ENCODE data around the gene ASXL3. TPM values are rescaled to one million over a fixed set of nuclear protein-coding genes. Genes with fewer than 3 reads are reported as not detected.

Gene ASXL3
- polyA plus RNA-seq, 2 donors: 0.02 to 0.06 TPM

GRCh38 chr18:33699372-33699771 is 121.4 kb downstream of the ASXL3 start:
- WGBS, 2 donors: 60 to 68% methylated on average over 3 of the region's 3 CpGs
- Histone ChIP-seq H3K4me3 (ENCODE audit: low read depth in 1 of 2, low read length in 2 of 2) (no peak overlapping the region), H3K27me3 (ENCODE audit: control insufficient read depth in 1 of 2, insufficient read depth in 2 of 2, low read length in 2 of 2) (no peaks in the 10 kb centered on the region)

DNA sequence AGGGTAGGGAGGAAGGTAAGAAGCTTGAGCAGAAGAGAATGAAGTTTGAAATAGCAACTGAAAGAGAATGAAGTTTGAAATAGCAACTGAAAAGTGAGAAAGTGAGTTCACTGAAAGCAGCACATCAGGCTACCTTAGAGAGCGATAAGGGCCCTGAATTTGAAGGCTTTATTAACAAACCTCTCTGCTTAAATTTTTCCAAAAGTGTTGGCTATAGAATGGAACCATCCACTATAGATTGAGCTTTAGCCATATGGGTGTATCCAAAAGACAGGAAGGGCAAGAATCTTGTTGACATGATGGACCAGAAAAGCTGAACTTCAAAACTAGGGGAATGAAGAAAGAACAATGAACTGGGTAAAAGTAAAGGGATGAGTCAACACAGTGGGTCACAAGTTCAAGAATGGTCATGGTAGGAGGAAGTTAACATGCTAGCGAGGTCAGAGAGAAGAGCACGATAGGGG is 122.5 kb downstream of the ASXL3 start:
- WGBS, 2 donors: 91% methylated on average over 3 of the region's 3 CpGs
- Histone ChIP-seq H3K27me3 (ENCODE audit: control insufficient read depth in 1 of 2, insufficient read depth in 2 of 2, low read length in 2 of 2) (no peaks in the 10 kb centered on the region), H3K36me3 (ENCODE audit: control insufficient read depth in 2 of 2, insufficient read depth in 2 of 2, low read length in 1 of 2) (no peaks in the 10 kb centered on the region), H3K9me3 (ENCODE audit: control insufficient read depth in 2 of 2, insufficient read depth in 1 of 2, low read depth in 1 of 2, low read length in 1 of 2) (no peaks in the 10 kb centered on the region), H3K27ac (ENCODE audit: low read depth in 2 of 2, low read length in 1 of 2) (no peak overlapping the region), H3K4me1 (ENCODE audit: control insufficient read depth in 2 of 2, insufficient read depth in 2 of 2, low read length in 1 of 2) (no peaks in the 10 kb centered on the region), H3K4me3 (ENCODE audit: low read depth in 1 of 2, low read length in 2 of 2) (no peak overlapping the region)

More at GRCh38 chr18:33699372-33699771, 121.4 kb downstream of the ASXL3 start:
- no peaks in the 10 kb centered on the region for H3K36me3 ChIP-seq (ENCODE audit: control insufficient read depth in 2 of 2, insufficient read depth in 2 of 2, low read length in 1 of 2)
- no peak overlapping the region for H3K27ac ChIP-seq (ENCODE audit: low read depth in 2 of 2, low read length in 1 of 2)
- no peaks in the 10 kb centered on the region for H3K9me3 ChIP-seq (ENCODE audit: control insufficient read depth in 2 of 2, insufficient read depth in 1 of 2, low read depth in 1 of 2, low read length in 1 of 2)
- no peaks in the 10 kb centered on the region for H3K4me1 ChIP-seq (ENCODE audit: control insufficient read depth in 2 of 2, insufficient read depth in 2 of 2, low read length in 1 of 2)

DNA sequence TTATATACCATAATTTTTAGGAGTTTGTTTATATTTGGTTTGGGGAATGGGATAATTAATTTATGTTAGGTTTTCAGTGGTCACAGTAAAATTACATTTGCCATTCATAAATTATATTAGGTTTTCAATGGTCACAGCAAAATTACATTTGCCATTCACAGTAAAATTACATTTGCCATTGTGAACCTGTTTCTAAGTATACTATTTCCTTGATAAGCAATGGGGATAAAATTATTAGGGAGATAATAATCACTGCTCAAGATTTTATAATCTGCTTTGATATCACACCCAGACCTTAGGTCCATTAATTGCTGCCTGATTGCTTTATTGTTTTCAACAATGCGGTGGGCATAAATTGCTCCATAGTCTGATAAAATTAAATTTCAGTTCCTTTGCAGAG is 124.6 kb downstream of the ASXL3 start:
- no peaks in the 10 kb centered on the region for H3K4me1 ChIP-seq (ENCODE audit: control insufficient read depth in 2 of 2, insufficient read depth in 2 of 2, low read length in 1 of 2)
- WGBS, 2 donors: 94 to 97% methylated on average over 1 of the region's 1 CpG

DNA sequence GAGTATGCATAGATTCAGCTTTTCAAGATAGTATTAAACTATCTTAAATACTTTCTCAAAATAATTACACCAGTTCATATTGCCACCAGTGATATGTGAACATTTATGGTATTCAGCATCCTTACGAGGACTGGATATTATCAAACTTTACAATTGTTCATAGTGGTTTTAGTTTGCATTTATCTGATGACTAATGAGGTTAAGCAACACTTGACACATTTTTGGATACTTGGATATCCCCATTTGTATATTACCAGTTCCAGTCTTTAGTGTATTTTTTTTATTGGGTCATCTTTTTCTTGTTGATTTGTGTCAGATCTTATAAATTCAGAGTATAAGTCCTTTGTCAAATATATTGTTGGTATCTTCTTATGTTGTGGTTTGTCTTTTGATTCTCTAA is 128.4 kb downstream of the ASXL3 start:
- H3K36me3 ChIP-seq (ENCODE audit: control insufficient read depth in 2 of 2, insufficient read depth in 2 of 2, low read length in 1 of 2): no peaks in the 10 kb centered on the region
- no peak overlapping the region for H3K27ac ChIP-seq (ENCODE audit: low read depth in 2 of 2, low read length in 1 of 2)
- 21 to 32% methylated on average over 1 of the region's 1 CpG for WGBS, 2 donors

More for the DNA sequence above, 124.6 kb downstream of the ASXL3 start:
- Histone ChIP-seq H3K27me3 (ENCODE audit: control insufficient read depth in 1 of 2, insufficient read depth in 2 of 2, low read length in 2 of 2) (no peaks in the 10 kb centered on the region), H3K9me3 (ENCODE audit: control insufficient read depth in 2 of 2, insufficient read depth in 1 of 2, low read depth in 1 of 2, low read length in 1 of 2) (no peaks in the 10 kb centered on the region), H3K27ac (ENCODE audit: low read depth in 2 of 2, low read length in 1 of 2) (no peak overlapping the region), H3K36me3 (ENCODE audit: control insufficient read depth in 2 of 2, insufficient read depth in 2 of 2, low read length in 1 of 2) (no peaks in the 10 kb centered on the region), H3K4me3 (ENCODE audit: low read depth in 1 of 2, low read length in 2 of 2) (no peak overlapping the region)

DNA sequence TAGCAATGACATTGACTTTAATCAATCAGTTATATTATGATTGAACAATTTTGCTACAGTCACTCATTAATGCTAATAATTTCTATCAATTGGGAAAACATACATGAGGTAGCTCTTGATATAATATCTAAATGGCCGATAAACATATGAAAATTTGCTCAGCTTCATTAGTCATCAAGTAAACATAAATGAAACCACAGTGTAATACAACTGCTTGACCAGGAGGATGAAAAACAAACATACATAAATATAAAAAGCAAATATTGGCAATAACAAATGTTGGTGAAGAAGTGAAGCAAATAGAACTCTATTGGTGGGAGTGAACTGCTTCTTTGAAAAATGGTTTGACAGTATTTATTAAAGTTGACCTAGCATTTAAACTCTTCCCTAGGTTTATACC is 130.9 kb downstream of the ASXL3 start:
- Histone ChIP-seq H3K27me3 (ENCODE audit: control insufficient read depth in 1 of 2, insufficient read depth in 2 of 2, low read length in 2 of 2) (no peaks in the 10 kb centered on the region), H3K9me3 (ENCODE audit: control insufficient read depth in 2 of 2, insufficient read depth in 1 of 2, low read depth in 1 of 2, low read length in 1 of 2) (no peaks in the 10 kb centered on the region), H3K36me3 (ENCODE audit: control insufficient read depth in 2 of 2, insufficient read depth in 2 of 2, low read length in 1 of 2) (no peaks in the 10 kb centered on the region), H3K4me3 (ENCODE audit: low read depth in 1 of 2, low read length in 2 of 2) (no peak overlapping the region), H3K27ac (ENCODE audit: low read depth in 2 of 2, low read length in 1 of 2) (no peak overlapping the region), H3K4me1 (ENCODE audit: control insufficient read depth in 2 of 2, insufficient read depth in 2 of 2, low read length in 1 of 2) (no peaks in the 10 kb centered on the region)
- WGBS, 2 donors: 84 to 89% methylated on average over 1 of the region's 1 CpG

More for the DNA sequence above, 128.4 kb downstream of the ASXL3 start:
- Histone ChIP-seq H3K4me3 (ENCODE audit: low read depth in 1 of 2, low read length in 2 of 2) (no peak overlapping the region), H3K4me1 (ENCODE audit: control insufficient read depth in 2 of 2, insufficient read depth in 2 of 2, low read length in 1 of 2) (no peaks in the 10 kb centered on the region), H3K27me3 (ENCODE audit: control insufficient read depth in 1 of 2, insufficient read depth in 2 of 2, low read length in 2 of 2) (no peaks in the 10 kb centered on the region), H3K9me3 (ENCODE audit: control insufficient read depth in 2 of 2, insufficient read depth in 1 of 2, low read depth in 1 of 2, low read length in 1 of 2) (no peaks in the 10 kb centered on the region)

- Histone ChIP-seq H3K4me3 (ENCODE audit: low read depth in 1 of 2, low read length in 2 of 2) (no peak overlapping the region), H3K4me1 (ENCODE audit: control insufficient read depth in 2 of 2, insufficient read depth in 2 of 2, low read length in 1 of 2) (no peaks in the 10 kb centered on the region), H3K36me3 (ENCODE audit: control insufficient read depth in 2 of 2, insufficient read depth in 2 of 2, low read length in 1 of 2) (no peaks in the 10 kb centered on the region), H3K9me3 (ENCODE audit: control insufficient read depth in 2 of 2, insufficient read depth in 1 of 2, low read depth in 1 of 2, low read length in 1 of 2) (no peaks in the 10 kb centered on the region), H3K27ac (ENCODE audit: low read depth in 2 of 2, low read length in 1 of 2) (no peak overlapping the region), H3K27me3 (ENCODE audit: control insufficient read depth in 1 of 2, insufficient read depth in 2 of 2, low read length in 2 of 2) (no peaks in the 10 kb centered on the region)
- WGBS, 2 donors: 77 to 83% methylated on average over 2 of the region's 2 CpGs
Observed at GRCh38 chr18:33710269-33710668, 132.2 kb downstream of the ASXL3 start.

DNA sequence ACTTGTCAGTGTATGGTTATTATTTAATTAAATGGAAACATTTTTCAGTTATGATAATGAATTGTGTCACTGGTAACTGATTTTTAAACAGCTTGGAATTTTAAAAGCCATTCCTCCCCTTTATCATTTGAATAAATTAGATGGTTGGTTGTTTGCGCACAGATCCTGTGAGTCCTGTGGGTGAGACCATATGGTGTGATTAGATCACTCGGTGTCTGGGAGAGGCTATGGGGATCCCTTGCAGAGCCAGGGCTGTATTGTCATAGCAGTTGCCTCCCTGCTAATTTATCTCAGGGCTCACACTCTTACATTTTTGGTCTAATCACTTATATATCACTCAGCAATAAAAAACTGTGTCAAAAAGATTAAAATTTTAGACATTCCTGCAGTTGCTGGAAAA is 133.5 kb downstream of the ASXL3 start:
- Histone ChIP-seq H3K36me3 (ENCODE audit: control insufficient read depth in 2 of 2, insufficient read depth in 2 of 2, low read length in 1 of 2) (no peaks in the 10 kb centered on the region), H3K27ac (ENCODE audit: low read depth in 2 of 2, low read length in 1 of 2) (no peak overlapping the region), H3K9me3 (ENCODE audit: control insufficient read depth in 2 of 2, insufficient read depth in 1 of 2, low read depth in 1 of 2, low read length in 1 of 2) (no peaks in the 10 kb centered on the region), H3K4me1 (ENCODE audit: control insufficient read depth in 2 of 2, insufficient read depth in 2 of 2, low read length in 1 of 2) (no peaks in the 10 kb centered on the region), H3K4me3 (ENCODE audit: low read depth in 1 of 2, low read length in 2 of 2) (no peak overlapping the region), H3K27me3 (ENCODE audit: control insufficient read depth in 1 of 2, insufficient read depth in 2 of 2, low read length in 2 of 2) (no peaks in the 10 kb centered on the region)
- WGBS, 2 donors: 81 to 88% methylated on average over 2 of the region's 2 CpGs

DNA sequence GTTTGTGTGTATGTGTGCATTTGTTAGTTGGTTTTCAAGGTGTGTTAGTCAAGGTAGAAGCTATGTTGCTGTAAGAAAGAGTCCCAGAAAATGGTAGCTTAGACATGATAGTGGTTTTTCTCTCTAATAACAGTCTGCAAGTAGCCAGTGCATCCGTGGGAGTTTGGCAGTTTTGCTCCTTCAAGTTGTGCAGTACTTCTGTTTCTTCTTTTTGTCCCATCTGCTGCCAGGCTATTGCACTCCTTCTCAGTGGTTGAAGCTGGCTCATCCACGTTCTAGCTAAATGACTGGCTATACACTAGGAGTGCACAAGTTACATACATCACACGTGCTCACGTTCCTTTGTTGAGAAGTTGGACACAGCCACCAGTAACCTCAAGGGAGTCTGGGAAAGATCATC is 134.7 kb downstream of the ASXL3 start:
- no peak overlapping the region for H3K4me3 ChIP-seq (ENCODE audit: low read depth in 1 of 2, low read length in 2 of 2)
- H3K36me3 ChIP-seq (ENCODE audit: control insufficient read depth in 2 of 2, insufficient read depth in 2 of 2, low read length in 1 of 2): no peaks in the 10 kb centered on the region
- no peaks in the 10 kb centered on the region for H3K4me1 ChIP-seq (ENCODE audit: control insufficient read depth in 2 of 2, insufficient read depth in 2 of 2, low read length in 1 of 2)
- H3K27me3 ChIP-seq (ENCODE audit: control insufficient read depth in 1 of 2, insufficient read depth in 2 of 2, low read length in 2 of 2): no peaks in the 10 kb centered on the region
- WGBS, 2 donors: 69 to 76% methylated on average over 4 of the region's 4 CpGs
- H3K27ac ChIP-seq (ENCODE audit: low read depth in 2 of 2, low read length in 1 of 2): no peak overlapping the region
- no peaks in the 10 kb centered on the region for H3K9me3 ChIP-seq (ENCODE audit: control insufficient read depth in 2 of 2, insufficient read depth in 1 of 2, low read depth in 1 of 2, low read length in 1 of 2)

DNA sequence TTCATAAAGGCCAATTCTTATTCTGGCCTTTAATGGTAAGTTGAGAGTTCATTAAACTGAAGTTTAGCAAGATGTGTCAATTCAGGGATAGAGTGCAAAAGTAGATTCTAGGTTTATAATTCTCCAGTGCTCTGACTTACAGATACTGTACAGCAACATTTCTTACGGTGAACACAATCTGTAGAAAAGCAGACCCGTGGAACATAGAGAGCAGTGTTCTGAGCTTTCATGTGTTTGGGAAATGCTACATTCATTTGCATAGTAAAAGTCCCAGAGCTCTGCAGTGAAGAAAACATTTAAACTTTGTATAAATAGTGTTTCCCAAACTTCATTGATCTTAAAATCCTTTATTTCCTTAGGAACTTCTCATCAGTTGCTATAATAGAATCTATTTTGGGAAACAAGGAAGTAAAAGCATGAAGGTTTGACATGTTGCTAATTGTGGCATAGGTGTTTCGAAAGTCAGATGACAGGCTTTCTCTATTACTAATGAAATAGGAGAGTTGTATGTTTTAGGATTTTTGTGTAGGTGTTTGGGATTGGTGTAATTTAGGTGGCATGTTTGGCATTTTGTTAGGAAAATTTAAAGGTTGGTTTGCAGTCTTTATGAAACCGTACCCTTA is 138.2 kb downstream of the ASXL3 start:
- H3K36me3 ChIP-seq (ENCODE audit: control insufficient read depth in 2 of 2, insufficient read depth in 2 of 2, low read length in 1 of 2): no peaks in the 10 kb centered on the region
- no peak overlapping the region for H3K4me3 ChIP-seq (ENCODE audit: low read depth in 1 of 2, low read length in 2 of 2)
- WGBS, 2 donors: 66 to 74% methylated on average over 4 of the region's 4 CpGs
- H3K4me1 ChIP-seq (ENCODE audit: control insufficient read depth in 2 of 2, insufficient read depth in 2 of 2, low read length in 1 of 2): no peaks in the 10 kb centered on the region
- no peaks in the 10 kb centered on the region for H3K9me3 ChIP-seq (ENCODE audit: control insufficient read depth in 2 of 2, insufficient read depth in 1 of 2, low read depth in 1 of 2, low read length in 1 of 2)
- H3K27ac ChIP-seq (ENCODE audit: low read depth in 2 of 2, low read length in 1 of 2): no peak overlapping the region
- H3K27me3 ChIP-seq (ENCODE audit: control insufficient read depth in 1 of 2, insufficient read depth in 2 of 2, low read length in 2 of 2): no peaks in the 10 kb centered on the region

DNA sequence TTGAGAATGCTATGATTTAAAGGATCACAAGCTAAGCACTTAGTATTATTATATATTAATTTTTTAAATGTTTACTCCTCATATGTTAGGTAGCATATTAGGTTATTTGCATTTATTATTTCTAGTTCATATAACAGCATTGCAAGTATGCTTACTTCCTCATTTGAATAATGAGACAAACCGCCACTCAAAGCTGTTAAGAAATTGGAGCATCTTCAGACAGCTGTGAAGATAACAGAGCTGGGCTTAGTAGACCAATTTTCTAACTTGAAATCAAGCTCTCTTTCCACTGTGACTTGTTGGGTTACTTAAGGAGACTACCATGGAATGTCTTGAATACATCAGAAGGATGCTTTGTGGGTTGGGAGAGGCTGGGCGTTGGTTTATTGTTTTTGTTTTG is 139.3 kb downstream of the ASXL3 start:
- 87 to 92% methylated on average over 2 of the region's 2 CpGs for WGBS, 2 donors
- no peaks in the 10 kb centered on the region for H3K9me3 ChIP-seq (ENCODE audit: control insufficient read depth in 2 of 2, insufficient read depth in 1 of 2, low read depth in 1 of 2, low read length in 1 of 2)
- no peak overlapping the region for H3K4me3 ChIP-seq (ENCODE audit: low read depth in 1 of 2, low read length in 2 of 2)
- no peaks in the 10 kb centered on the region for H3K27me3 ChIP-seq (ENCODE audit: control insufficient read depth in 1 of 2, insufficient read depth in 2 of 2, low read length in 2 of 2)
- H3K27ac ChIP-seq (ENCODE audit: low read depth in 2 of 2, low read length in 1 of 2): no peak overlapping the region
- no peaks in the 10 kb centered on the region for H3K36me3 ChIP-seq (ENCODE audit: control insufficient read depth in 2 of 2, insufficient read depth in 2 of 2, low read length in 1 of 2)
- no peaks in the 10 kb centered on the region for H3K4me1 ChIP-seq (ENCODE audit: control insufficient read depth in 2 of 2, insufficient read depth in 2 of 2, low read length in 1 of 2)

Data from esophagus (tissue), 2 donors.